Calu3 (cell line): ENCODE measurements around the gene CRIP2. TPM values are rescaled to one million over a fixed set of nuclear protein-coding genes. Genes with fewer than 3 reads are reported as not detected.

ENCODE experiments used
- BruUV-seq: library from RNA; stranded (reverse); fragments of 400-500 nt; replicated peaks from 2 replicates; lab custom pipeline; 2021; lab: Mats Ljungman, UMichigan
- CTCF ChIA-PET: fragments of 300-600 bp; sonication (Branson Sonifier 250); formaldehyde crosslinking; loops from one replicate; lab custom pipeline; 2022; ENCODE audit warnings: antibody characterized with exemption; lab: Charles Lee
- DNase-seq: peaks from one replicate; pipeline ENCODE4 v3.0.0; 2022
- H3K27ac Mint-ChIP-seq: one replicate; pipeline ENCODE4 v1.8.0; 2022; ENCODE audit warnings: mixed read lengths; ENCODE audit not compliant: unreplicated experiment
- H3K27me3 Mint-ChIP-seq: one replicate; pipeline ENCODE4 v1.8.0; 2022; ENCODE audit warnings: mixed read lengths; ENCODE audit not compliant: unreplicated experiment
- H3K36me3 Mint-ChIP-seq: one replicate; pipeline ENCODE4 v1.8.0; 2022; ENCODE audit warnings: mild to moderate bottlenecking, moderate library complexity, mixed read lengths; ENCODE audit not compliant: insufficient read depth, unreplicated experiment
- H3K4me1 Mint-ChIP-seq: one replicate; pipeline ENCODE4 v1.8.0; 2022; ENCODE audit warnings: mild to moderate bottlenecking, low read depth, mixed read lengths; ENCODE audit not compliant: unreplicated experiment
- H3K4me3 Mint-ChIP-seq: one replicate; pipeline ENCODE4 v1.8.0; 2022; ENCODE audit warnings: mild to moderate bottlenecking, low read depth, moderate library complexity, mixed read lengths; ENCODE audit not compliant: unreplicated experiment
- H3K9me3 Mint-ChIP-seq: one replicate; pipeline ENCODE4 v1.8.0; 2022; ENCODE audit warnings: low read depth, mixed read lengths; ENCODE audit not compliant: unreplicated experiment
- intact Hi-C: fragments of 100-400 bp; cut with micrococcal nuclease; formaldehyde crosslinking; loops from one replicate; pipeline ENCODE4 v1.10.0; 2022; ENCODE audit not compliant: unreplicated experiment
- total RNA-seq: library from RNA; stranded (reverse); gene quantifications from 2 replicates; pipeline ENCODE4 v1.2.3, GENCODE V29; 2022
- TF ChIP-seq, protein P1 (sequence below): fragments of 200-600 bp; IDR thresholded peaks from one replicate; pipeline ENCODE4 v1.8.0; 2022; ENCODE audit warnings: antibody characterized with exemption; ENCODE audit not compliant: unreplicated experiment

CRIP2 gene
- total RNA-seq, 1 experiment from 2014 or later: 70.1 TPM

DNA sequence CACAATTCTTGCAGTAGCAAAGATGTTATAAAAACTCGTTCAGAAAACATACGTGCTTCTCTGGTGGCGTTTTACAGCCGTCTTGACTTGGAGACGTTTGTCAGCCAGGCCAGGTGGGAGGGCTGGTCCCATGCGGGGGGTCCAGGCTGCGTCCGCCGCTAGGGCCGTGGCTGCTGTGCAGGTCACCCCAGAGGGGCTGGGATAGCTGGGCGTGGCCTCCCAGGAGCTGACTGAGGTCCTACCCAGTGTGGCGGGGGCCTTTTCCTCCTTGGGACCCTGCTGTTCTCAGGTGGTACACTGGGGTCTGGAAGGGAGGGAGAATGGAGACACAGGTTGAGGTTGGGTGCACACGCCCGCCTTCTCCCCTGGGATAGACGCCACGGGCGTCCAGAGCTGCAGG is 29.8 kb upstream of the CRIP2 start:
- H3K36me3 Mint-ChIP-seq: peaks cover 30% of the 10 kb centered on the region
- TF ChIP-seq, protein P1, sequence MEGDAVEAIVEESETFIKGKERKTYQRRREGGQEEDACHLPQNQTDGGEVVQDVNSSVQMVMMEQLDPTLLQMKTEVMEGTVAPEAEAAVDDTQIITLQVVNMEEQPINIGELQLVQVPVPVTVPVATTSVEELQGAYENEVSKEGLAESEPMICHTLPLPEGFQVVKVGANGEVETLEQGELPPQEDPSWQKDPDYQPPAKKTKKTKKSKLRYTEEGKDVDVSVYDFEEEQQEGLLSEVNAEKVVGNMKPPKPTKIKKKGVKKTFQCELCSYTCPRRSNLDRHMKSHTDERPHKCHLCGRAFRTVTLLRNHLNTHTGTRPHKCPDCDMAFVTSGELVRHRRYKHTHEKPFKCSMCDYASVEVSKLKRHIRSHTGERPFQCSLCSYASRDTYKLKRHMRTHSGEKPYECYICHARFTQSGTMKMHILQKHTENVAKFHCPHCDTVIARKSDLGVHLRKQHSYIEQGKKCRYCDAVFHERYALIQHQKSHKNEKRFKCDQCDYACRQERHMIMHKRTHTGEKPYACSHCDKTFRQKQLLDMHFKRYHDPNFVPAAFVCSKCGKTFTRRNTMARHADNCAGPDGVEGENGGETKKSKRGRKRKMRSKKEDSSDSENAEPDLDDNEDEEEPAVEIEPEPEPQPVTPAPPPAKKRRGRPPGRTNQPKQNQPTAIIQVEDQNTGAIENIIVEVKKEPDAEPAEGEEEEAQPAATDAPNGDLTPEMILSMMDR: no peak
- BruUV-seq: no TSS peak
- no peak for DNase-seq
- intact Hi-C loops: no loop called here
- H3K4me1 Mint-ChIP-seq: no peaks in the 10 kb centered on the region
- H3K27me3 Mint-ChIP-seq: no peaks in the 10 kb centered on the region
- no peaks in the 10 kb centered on the region for H3K9me3 Mint-ChIP-seq
- H3K27ac Mint-ChIP-seq: no peak overlapping the region
- H3K4me3 Mint-ChIP-seq: no peak overlapping the region
- CTCF ChIA-PET: no interaction called here

DNA sequence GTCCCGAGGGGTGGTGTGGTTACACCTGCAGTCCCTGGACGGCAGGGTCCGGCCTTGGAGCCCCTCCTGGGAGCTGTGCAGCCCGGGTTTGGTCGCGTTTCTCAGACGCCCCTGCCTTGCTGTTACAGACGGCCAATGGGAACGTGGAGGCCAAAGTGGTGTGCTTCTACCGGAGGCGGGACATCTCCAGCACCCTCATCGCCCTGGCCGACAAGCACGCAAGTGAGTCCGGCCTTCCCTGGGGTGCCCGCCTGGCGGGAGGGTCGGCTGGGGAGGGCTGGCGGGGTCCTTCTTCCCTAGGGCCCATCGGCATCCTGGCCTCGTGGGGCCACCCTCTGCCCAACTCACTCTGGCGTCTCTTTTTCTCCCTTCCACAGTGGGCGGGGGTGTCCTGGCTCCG is 29.3 kb upstream of the CRIP2 start:
- BruUV-seq: no TSS peak
- TF ChIP-seq, protein P1: no peak
- H3K4me3 Mint-ChIP-seq: no peak overlapping the region
- no peak for DNase-seq
- intact Hi-C loops: no loop called here
- H3K27me3 Mint-ChIP-seq: no peaks in the 10 kb centered on the region
- H3K4me1 Mint-ChIP-seq: no peaks in the 10 kb centered on the region
- peaks cover 35% of the 10 kb centered on the region for H3K36me3 Mint-ChIP-seq
- H3K27ac Mint-ChIP-seq: no peak overlapping the region
- CTCF ChIA-PET: no interaction called here
- H3K9me3 Mint-ChIP-seq: no peaks in the 10 kb centered on the region

DNA sequence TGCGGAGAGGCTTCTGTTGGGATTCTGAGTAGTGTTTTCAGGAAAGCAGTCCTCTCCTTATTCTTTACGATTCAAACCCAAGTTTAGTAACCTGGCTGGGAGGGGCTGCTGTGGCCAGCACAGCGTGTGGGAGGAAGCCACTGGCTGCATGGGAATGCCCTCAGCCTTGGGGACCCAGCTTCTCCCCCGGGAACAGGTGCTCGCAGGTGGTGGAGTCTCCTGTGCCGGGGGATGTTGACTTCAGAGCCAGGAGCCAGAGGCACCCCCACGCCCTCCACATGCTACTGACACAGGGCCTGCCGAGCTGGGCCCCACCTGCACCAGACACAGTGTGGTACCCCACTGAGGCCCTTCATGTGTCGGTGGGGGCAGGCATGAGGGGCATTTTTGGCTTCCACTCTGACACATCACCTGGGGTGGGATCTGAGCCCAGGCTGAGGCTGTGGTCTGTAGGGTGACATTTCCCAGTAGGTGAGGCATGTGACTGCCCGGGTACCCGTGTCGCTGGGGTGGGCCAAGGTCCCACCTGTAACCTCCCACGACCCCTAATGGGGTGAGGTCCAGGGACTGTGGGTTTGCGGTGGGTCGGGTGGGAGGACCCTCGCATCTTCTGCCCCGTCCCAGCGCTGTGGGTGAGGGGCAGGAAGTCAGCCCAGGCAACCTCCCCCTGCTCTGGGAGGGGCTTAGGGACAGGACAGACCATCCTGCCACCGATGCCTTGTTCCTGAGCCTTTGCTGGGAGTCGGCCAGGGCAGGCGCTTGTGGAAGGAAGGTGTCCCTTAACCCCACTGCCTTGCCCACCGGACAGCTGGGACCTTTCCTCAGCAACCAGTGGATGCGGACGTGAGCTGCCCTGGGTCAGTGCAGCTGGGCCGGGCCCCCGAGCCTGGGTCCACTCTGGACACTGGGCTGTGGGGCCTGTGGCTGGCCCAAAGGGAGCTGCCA is 28.4 kb upstream of the CRIP2 start:
- TF ChIP-seq, protein P1: no peak
- intact Hi-C loops: no loop called here
- Mint-ChIP-seq H3K27me3 (no peaks in the 10 kb centered on the region), H3K27ac (no peak overlapping the region), H3K4me3 (no peak overlapping the region), H3K36me3 (peaks cover 31% of the 10 kb centered on the region), H3K9me3 (no peaks in the 10 kb centered on the region), H3K4me1 (no peaks in the 10 kb centered on the region)
- no peak for DNase-seq
- CTCF ChIA-PET: no interaction called here
- no TSS peak for BruUV-seq

DNA sequence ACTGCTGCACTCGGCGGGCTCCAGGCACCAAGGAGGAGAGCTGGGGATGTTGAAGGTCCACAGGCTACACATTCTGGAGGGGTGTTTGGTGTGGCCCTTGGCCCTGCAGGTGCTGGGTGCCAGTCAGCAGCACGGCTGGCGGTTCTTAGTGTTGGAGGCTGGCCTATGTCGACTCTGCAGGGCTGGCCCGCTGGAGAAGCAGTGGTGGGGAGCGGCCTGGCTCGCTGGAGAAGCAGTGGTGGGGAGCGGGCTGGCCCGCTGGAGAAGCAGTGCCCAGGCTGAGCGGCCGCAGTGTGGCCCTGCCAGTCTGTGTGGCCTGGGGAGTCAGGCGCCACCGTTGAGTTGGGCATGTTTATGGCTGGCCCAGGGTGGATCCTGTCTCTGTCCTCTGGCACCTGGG is 27.6 kb upstream of the CRIP2 start:
- DNase-seq: no peak
- no peak overlapping the region for H3K27ac Mint-ChIP-seq
- BruUV-seq: no TSS peak
- no peak overlapping the region for H3K4me3 Mint-ChIP-seq
- intact Hi-C loops: no loop called here
- peaks cover 25% of the 10 kb centered on the region for H3K36me3 Mint-ChIP-seq
- no peaks in the 10 kb centered on the region for H3K27me3 Mint-ChIP-seq
- TF ChIP-seq, protein P1: no peak
- CTCF ChIA-PET: no interaction called here
- no peaks in the 10 kb centered on the region for H3K9me3 Mint-ChIP-seq
- no peaks in the 10 kb centered on the region for H3K4me1 Mint-ChIP-seq
